Suppressor macrophage treated with lipopolysaccharide for 1 hour (primary cell): ENCODE results near the gene ISG20.

Source experiments
- DNase-seq, 3 donors: peaks; one replicate each; pipeline ENCODE4 v3.0.0-alpha.2; 2020 to 2022

Gene ISG20

GRCh38 chr15:88638626-88639372 lies at the start of gene ISG20:
Gene ISG20, plus strand, starts transcription at chr15:88639016. Its CDS starts 351 bp downstream, at chr15:88639367.
- peak; percentile 98 to 100 (median 98) for DNase-seq

- no peak for DNase-seq
Measured at GRCh38 chr15:88590759-88591158, 48.1 kb upstream of the ISG20 start.

GRCh38 chr15:88591384-88591783 lies 47.4 kb upstream of the ISG20 start:
- no peak for DNase-seq

GRCh38 chr15:88603885-88604284 lies 34.9 kb upstream of the ISG20 start:
- DNase-seq: no peak

GRCh38 chr15:88604381-88605188 lies 34.2 kb upstream of the ISG20 start:
- DNase-seq: peak in 2 of 3 donors; percentile 10 to 11

GRCh38 chr15:88605189-88606069 lies 33.4 kb upstream of the ISG20 start:
- peak; percentile 26 to 62 (median 42) for DNase-seq

GRCh38 chr15:88606070-88606794 lies 32.6 kb upstream of the ISG20 start:
- no peak for DNase-seq

- no peak for DNase-seq
Measured at GRCh38 chr15:88607951-88608350, 30.9 kb upstream of the ISG20 start.

GRCh38 chr15:88608607-88609181 lies 30.1 kb upstream of the ISG20 start:
- no peak for DNase-seq

GRCh38 chr15:88609344-88610090 lies 29.3 kb upstream of the ISG20 start:
- DNase-seq: no peak

GRCh38 chr15:88610701-88611231 lies 28.1 kb upstream of the ISG20 start:
- peak; percentile 78 to 87 (median 83) for DNase-seq

GRCh38 chr15:88612186-88612796 lies 26.5 kb upstream of the ISG20 start:
- DNase-seq: no peak

- DNase-seq: no peak
Measured at GRCh38 chr15:88613074-88613944, 25.5 kb upstream of the ISG20 start.

GRCh38 chr15:88615303-88616107 lies 23.3 kb upstream of the ISG20 start:
- DNase-seq: no peak

- no peak for DNase-seq
Measured at GRCh38 chr15:88616240-88616639, 22.6 kb upstream of the ISG20 start.

GRCh38 chr15:88617031-88617722 lies 21.6 kb upstream of the ISG20 start:
- DNase-seq: no peak

- no peak for DNase-seq
Measured at GRCh38 chr15:88617790-88618189, 21.0 kb upstream of the ISG20 start.

GRCh38 chr15:88618686-88619085 lies 20.1 kb upstream of the ISG20 start:
- no peak for DNase-seq
